ENCODE measurements around the gene INA. TPM values are rescaled to one million over a fixed set of nuclear protein-coding genes. Genes with fewer than 3 reads are reported as not detected.

INA gene
- total and polyA plus RNA-seq, 2 experiments from 2014 or later, result 0.93 TPM; not detected in 1

DNA sequence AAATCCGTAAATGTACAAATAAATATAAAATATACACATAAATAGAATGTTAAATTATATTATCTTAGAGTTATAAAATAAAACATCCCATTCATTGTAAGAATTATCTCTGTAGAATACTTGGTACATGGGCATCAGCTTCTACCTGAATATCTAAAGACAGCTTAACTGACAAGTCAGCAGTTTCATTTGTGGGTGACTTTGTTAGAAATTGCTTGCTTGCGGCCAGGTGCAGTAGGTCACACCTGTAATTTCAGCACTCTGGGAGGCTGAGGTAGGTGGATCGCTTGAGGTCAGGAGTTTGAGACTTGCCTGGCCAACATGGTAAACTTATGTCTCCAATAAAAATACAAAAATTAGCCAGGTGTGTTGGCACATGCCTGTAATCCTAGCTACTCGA, 59.4 kb downstream of the INA start:
- no peaks in the 10 kb centered on the region for H3K4me1 ChIP-seq (ENCODE audit: insufficient read depth)
- no peak for DNase-seq (ENCODE audit: low spot score)
- H3K27me3 ChIP-seq, result no peaks in the 10 kb centered on the region
- H2AFZ ChIP-seq, result no peak overlapping the region
- no peaks in the 10 kb centered on the region for H3K36me3 ChIP-seq (replicated peaks; ENCODE audit: insufficient read depth, low read depth)
- 95% methylated on average over 4 of the region's 4 CpGs for WGBS (ENCODE audit: low lambda C conversion rate, missing lambda C conversion rate)
- no peaks in the 10 kb centered on the region for H3K79me2 ChIP-seq
- no peak overlapping the region for H3K4me3 ChIP-seq
- H3K9me3 ChIP-seq (ENCODE audit: low read depth), result no peaks in the 10 kb centered on the region
- H3K9me2 ChIP-seq (replicated peaks; ENCODE audit: insufficient read depth), result no peaks in the 10 kb centered on the region
- H4K20me1 ChIP-seq (ENCODE audit: insufficient read depth, poor library complexity, severe bottlenecking), result no peaks in the 10 kb centered on the region
- TF ChIP-seq EZH2phosphoT487 (IDR thresholded peaks at IDR 0.05; ENCODE audit: low read depth, severe bottlenecking, unreplicated experiment), result no peak
- no peak for TF ChIP-seq EZH2 (IDR thresholded peaks at IDR 0.05; ENCODE audit: borderline replicate concordance)
- TF ChIP-seq, protein P1, sequence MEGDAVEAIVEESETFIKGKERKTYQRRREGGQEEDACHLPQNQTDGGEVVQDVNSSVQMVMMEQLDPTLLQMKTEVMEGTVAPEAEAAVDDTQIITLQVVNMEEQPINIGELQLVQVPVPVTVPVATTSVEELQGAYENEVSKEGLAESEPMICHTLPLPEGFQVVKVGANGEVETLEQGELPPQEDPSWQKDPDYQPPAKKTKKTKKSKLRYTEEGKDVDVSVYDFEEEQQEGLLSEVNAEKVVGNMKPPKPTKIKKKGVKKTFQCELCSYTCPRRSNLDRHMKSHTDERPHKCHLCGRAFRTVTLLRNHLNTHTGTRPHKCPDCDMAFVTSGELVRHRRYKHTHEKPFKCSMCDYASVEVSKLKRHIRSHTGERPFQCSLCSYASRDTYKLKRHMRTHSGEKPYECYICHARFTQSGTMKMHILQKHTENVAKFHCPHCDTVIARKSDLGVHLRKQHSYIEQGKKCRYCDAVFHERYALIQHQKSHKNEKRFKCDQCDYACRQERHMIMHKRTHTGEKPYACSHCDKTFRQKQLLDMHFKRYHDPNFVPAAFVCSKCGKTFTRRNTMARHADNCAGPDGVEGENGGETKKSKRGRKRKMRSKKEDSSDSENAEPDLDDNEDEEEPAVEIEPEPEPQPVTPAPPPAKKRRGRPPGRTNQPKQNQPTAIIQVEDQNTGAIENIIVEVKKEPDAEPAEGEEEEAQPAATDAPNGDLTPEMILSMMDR (IDR thresholded peaks at IDR 0.05; ENCODE audit: poor library complexity), result no peak
- no peak overlapping the region for H3K4me2 ChIP-seq
- H3K27ac ChIP-seq, result no peak overlapping the region

Small RNA genes lying within 50 kb of the gene (small RNA-seq; reads per million reads assigned to genes)
- gene RNU11-3P, result not detected

Other genes with a start within 250 kb of the INA start
- 50.7 and 58.7 TPM in 2 replicates for gene NT5C2, start 83.9 kb upstream of the INA start, total RNA-seq
- gene NT5C2, start 83.9 kb upstream of the INA start, polyA plus RNA-seq, result 49.2 and 52.0 TPM in 2 replicates
- gene RPEL1, start 31.3 kb upstream of the INA start, total RNA-seq, result 0.10 TPM in 1 of 2 replicates, not detected in the other
- not detected in 2 replicates for gene RPEL1, start 31.3 kb upstream of the INA start, polyA plus RNA-seq
- gene PCGF6, start 74.0 kb downstream of the INA start, total RNA-seq, result 9.0 and 12.6 TPM in 2 replicates
- gene PCGF6, start 74.0 kb downstream of the INA start, polyA plus RNA-seq, result 5.7 and 7.7 TPM in 2 replicates
- gene TAF5, start 90.8 kb downstream of the INA start, total RNA-seq, result 6.6 and 6.9 TPM in 2 replicates
- 5.3 and 5.4 TPM in 2 replicates for gene TAF5, start 90.8 kb downstream of the INA start, polyA plus RNA-seq
- gene ATP5MK, start 119.3 kb downstream of the INA start, total RNA-seq, result 408 and 516 TPM in 2 replicates
- 617 and 647 TPM in 2 replicates for gene ATP5MK, start 119.3 kb downstream of the INA start, polyA plus RNA-seq
- 15.5 and 17.3 TPM in 2 replicates for gene PDCD11, start 119.5 kb downstream of the INA start, total RNA-seq
- gene PDCD11, start 119.5 kb downstream of the INA start, polyA plus RNA-seq, result 9.9 and 14.8 TPM in 2 replicates
- 2.1 and 3.2 TPM in 2 replicates for gene CALHM2, start 175.2 kb downstream of the INA start, total RNA-seq
- gene CALHM2, start 175.2 kb downstream of the INA start, polyA plus RNA-seq, result 5.5 and 7.9 TPM in 2 replicates
- gene CALHM1, start 181.8 kb downstream of the INA start, total RNA-seq, result not detected in 2 replicates
- gene CALHM1, start 181.8 kb downstream of the INA start, polyA plus RNA-seq, result 0.11 TPM in 1 of 2 replicates, not detected in the other
- not detected in 2 replicates for gene CALHM3, start 202.1 kb downstream of the INA start, total RNA-seq
- gene CALHM3, start 202.1 kb downstream of the INA start, polyA plus RNA-seq, result not detected in 2 replicates
- 3.6 and 4.6 TPM in 2 replicates for gene NEURL1, start 216.6 kb downstream of the INA start, total RNA-seq
- 2.3 and 4.2 TPM in 2 replicates for gene NEURL1, start 216.6 kb downstream of the INA start, polyA plus RNA-seq

Data from hepatocyte (in vitro differentiated cells).